Measurements from ENCODE around the gene PLPP2. TPM values are rescaled to one million over a fixed set of nuclear protein-coding genes. Genes with fewer than 3 reads are reported as not detected.

Gene PLPP2
- 2.9 and 4.8 TPM in 2 replicates for total RNA-seq

DNA sequence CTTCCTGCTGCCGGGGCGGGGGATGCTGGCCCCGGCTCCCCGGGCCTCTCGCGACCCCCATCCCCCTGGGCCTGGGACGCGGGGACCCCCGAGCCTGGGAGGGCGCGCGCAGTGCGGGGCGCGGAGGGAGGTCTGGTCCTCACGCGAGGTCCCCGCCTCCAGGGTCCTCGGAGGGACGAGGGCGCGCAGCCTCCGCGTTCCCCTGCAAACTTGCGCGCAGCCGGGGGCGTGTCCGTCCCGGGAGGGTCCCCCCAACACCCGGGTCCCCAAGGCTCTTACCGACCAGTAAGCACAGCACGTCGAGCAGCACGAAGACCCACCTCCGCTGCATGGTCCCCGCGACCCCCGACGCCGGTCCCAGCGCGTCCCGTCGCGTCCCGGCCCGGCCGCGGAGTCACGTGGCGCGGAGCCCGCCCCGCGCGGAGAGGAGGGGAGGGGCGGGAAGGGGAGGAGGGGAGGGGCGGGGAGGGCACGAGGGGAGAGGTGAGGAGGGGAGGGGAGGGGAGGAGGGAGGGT is at the start of gene PLPP2:
PLPP2 (minus strand) TSS at position 398 of the 516 bp plus-strand sequence; CDS start at position 331, 67 bp downstream.

Other genes starting within 250 kb of the PLPP2 start
- not detected in 2 replicates for gene OR4F17, start 184.3 kb downstream of the PLPP2 start, total RNA-seq
- 12.0 and 15.3 TPM in 2 replicates for gene MIER2, start 53.4 kb upstream of the PLPP2 start, total RNA-seq
- gene C2CD4C, start 117.7 kb upstream of the PLPP2 start, total RNA-seq = 0.13 and 0.29 TPM in 2 replicates
- 1.7 and 2.0 TPM in 2 replicates for gene SHC2, start 169.6 kb upstream of the PLPP2 start, total RNA-seq
- gene MADCAM1, start 205.1 kb upstream of the PLPP2 start, total RNA-seq = 0.07 and 0.13 TPM in 2 replicates
- gene TPGS1, start 216.1 kb upstream of the PLPP2 start, total RNA-seq = 21.2 and 29.1 TPM in 2 replicates
- 68.5 and 69.9 TPM in 2 replicates for gene CDC34, start 240.4 kb upstream of the PLPP2 start, total RNA-seq